ENCODE data around the gene IFNG-AS1.

DNA sequence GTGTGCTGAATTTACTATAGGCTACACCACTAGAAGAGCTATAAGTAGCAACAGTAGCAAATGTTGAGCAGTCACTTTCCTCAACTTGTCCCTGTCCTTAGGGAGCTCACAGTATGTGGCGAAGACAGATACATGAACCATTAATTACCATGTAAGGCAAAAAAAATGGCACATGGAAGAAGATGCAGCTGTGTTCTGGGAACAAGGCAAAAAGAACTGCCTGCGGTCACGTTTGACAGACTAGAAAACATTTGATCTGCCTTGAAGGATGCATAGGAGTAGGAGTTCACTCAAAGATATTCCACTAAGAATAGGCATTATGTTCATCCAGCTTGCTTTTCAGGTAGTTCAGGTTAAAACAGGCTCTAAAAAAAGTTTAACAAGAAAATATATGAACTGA is 46.5 kb upstream of the IFNG-AS1 start:
- no peak for TF ChIP-seq SP1 (IDR thresholded peaks at IDR 0.05)
- TF ChIP-seq BHLHE40 (IDR thresholded peaks at IDR 0.05; ENCODE audit: borderline replicate concordance): no peak
- TF ChIP-seq FOXK2 (IDR thresholded peaks at IDR 0.05): no peak
- no peak for TF ChIP-seq HDGF (IDR thresholded peaks at IDR 0.05; ENCODE audit: borderline replicate concordance)
- TF ChIP-seq SUZ12 (IDR thresholded peaks at IDR 0.05): no peak

All from HEK293T (cell line).